Psoas muscle (tissue), 8 donors: ENCODE data around the gene CDH19. TPM values are rescaled to one million over a fixed set of nuclear protein-coding genes. Genes with fewer than 3 reads are reported as not detected.

Source experiments
- ATAC-seq, 4 donors: fragments of 200-7000 bp; cut with Tn5 transposase; one replicate each; pipeline ENCODE4 v1.9.1; 2020; ENCODE audit warnings: moderate library complexity in 3 of 4, mild to moderate bottlenecking in 2 of 4
- DNase-seq, 2 donors: peaks; one replicate each; pipeline ENCODE4 v3.0.0-alpha.2; 2020
- H3K27ac ChIP-seq: fragments of 200-600 bp; one replicate; pipeline ENCODE4 v1.8.0; 2022
- H3K27me3 ChIP-seq, 3 donors: fragments of 200-600 bp in 1 of 3; one replicate each; pipeline versions ENCODE4 v1.6.1 to v1.8.0; 2013 to 2022; ENCODE audit warnings: low read length in 2 of 3, mild to moderate bottlenecking in 2 of 3, moderate library complexity in 1 of 3; ENCODE audit not compliant: insufficient read depth in 3 of 3
- H3K36me3 ChIP-seq, 2 donors: fragments of 200-600 bp in 1 of 2; one replicate each; pipeline versions ENCODE4 v1.6.1 to v1.8.0; 2013 to 2022; ENCODE audit warnings: low read depth in 1 of 2, mild to moderate bottlenecking in 1 of 2, moderate library complexity in 1 of 2; ENCODE audit not compliant: insufficient read depth in 1 of 2
- H3K4me1 ChIP-seq: fragments of 200-600 bp; one replicate; pipeline ENCODE4 v1.8.0; 2022
- H3K4me3 ChIP-seq: fragments of 200-600 bp; one replicate; pipeline ENCODE4 v1.8.0; 2022; ENCODE audit warnings: mild to moderate bottlenecking
- H3K9me3 ChIP-seq: fragments of 200-600 bp; one replicate; pipeline ENCODE4 v1.8.0; 2022
- CTCF ChIP-seq: fragments of 200-600 bp; IDR thresholded peaks from one replicate; pipeline ENCODE4 v1.8.0; 2022; ENCODE audit warnings: antibody characterized with exemption
- WGBS, 3 donors: extraction: QIAGEN DNeasy Blood & Tissue Kit; methylation state at CpG; one replicate each; pipeline versions ENCODE4 v1.1.6 to v1.1.7; 2013; 5-methylcytosine and 5-hydroxymethylcytosine counted together
- intact Hi-C, 2 donors: fragments of 100-400 bp; cut with DNase I; formaldehyde crosslinking; loops; one replicate each; pipeline versions ENCODE4 v1.11.0 to v1.14.2; 2022
- polyA plus RNA-seq, 3 donors: library from polyadenylated mRNA; stranded (reverse); fragments of 200-250 nt; gene quantifications; one replicate each; pipeline ENCODE4 v1.2.3, GENCODE V29; 2013
- total RNA-seq, 4 donors: library from RNA; stranded (reverse); fragmentation: NEBNext Ultra II Directional in 2 of 4; extraction: Animal tissue kit (Norgen Biotek cat#: 25700) in 2 of 4; gene quantifications; one replicate each; pipeline versions ENCODE4 v1.2.1 to v1.2.4, GENCODE V29; 2021 to 2023
- donor health status: healthy with polysubstance abuse.
- donor health status: DM: no; HTN: no; CAD: no; lungs with moderate emphysema.
- donor health status: Bipolar disorder and iron deficiency.
- donor health status: healthy.
- donor health status: DM: yes; HTN: yes; CAD: no.
- donor health status: DM: no; HTN: no; CAD: no.
- donor health status: DM: no; HTN: no; CAD: no.
- donor health status: DM: yes; HTN: yes; CAD: no.

The CDH19 gene
- total and polyA plus RNA-seq, 7 donors: 0.13 to 0.41 (median 0.25) TPM

- Histone ChIP-seq H3K4me1 (no peaks in the 10 kb centered on the region), H3K9me3 (no peaks in the 10 kb centered on the region), H3K27ac (no peak overlapping the region), H3K4me3 (no peak overlapping the region), H3K36me3 (no peaks in the 10 kb centered on the region), H3K27me3 (no peaks in the 10 kb centered on the region)
- TF ChIP-seq CTCF: no peak
- ATAC-seq: no peak
- DNase-seq: no peak
- intact Hi-C loops: no loop called here
- WGBS, 3 donors: 67 to 75% (median 68%) methylated on average over 1 of the region's 1 CpG
These were observed 146.6 kb downstream of the CDH19 start for GRCh38 chr18:66457245-66457644.
